Activated T-helper 17 cell treated with anti-CD3 and anti-CD28 coated beads, Interleukin-2, amount 50 U/mL, for 72 hours (primary cell): ENCODE measurements around the gene SNRPD2. TPM values are rescaled to one million over a fixed set of nuclear protein-coding genes. Genes with fewer than 3 reads are reported as not detected.
"Not testable (repeated sequence)": the region's sequence is repeated elsewhere in the genome, so short reads cannot be mapped to it uniquely, and the experiment has no call there.

ENCODE experiments used
- ATAC-seq: fragments of 150-1000 bp; cut with Tn5 transposase; replicated peaks from 2 replicates; pipeline ENCODE4 v1.10.0; 2021; ENCODE audit warnings: mild to moderate bottlenecking, moderate library complexity
- H3K27ac Mint-ChIP-seq: one replicate; pipeline ENCODE4 v1.8.0; 2022; ENCODE audit warnings: mixed read lengths
- H3K27me3 Mint-ChIP-seq: one replicate; pipeline ENCODE4 v1.8.0; 2022; ENCODE audit warnings: mixed read lengths
- H3K36me3 Mint-ChIP-seq: one replicate; pipeline ENCODE4 v1.8.0; 2022; ENCODE audit warnings: low read depth, mild to moderate bottlenecking, mixed read lengths
- H3K4me1 Mint-ChIP-seq: one replicate; pipeline ENCODE4 v1.8.0; 2022; ENCODE audit warnings: mixed read lengths
- H3K4me3 Mint-ChIP-seq: one replicate; pipeline ENCODE4 v1.8.0; 2022; ENCODE audit warnings: mild to moderate bottlenecking, mixed read lengths
- H3K9me3 Mint-ChIP-seq: one replicate; pipeline ENCODE4 v1.8.0; 2022; ENCODE audit warnings: mixed read lengths
- total RNA-seq, 2 donors: library from RNA; stranded (reverse); gene quantifications; one replicate each; pipeline ENCODE4 v1.2.3, GENCODE V29; 2022

The SNRPD2 gene
- total RNA-seq, result 100 to 1,000 TPM; 544 to 752 TPM

- Mint-ChIP-seq H3K4me3 (peak within 1 kb of the TSS; percentile 93), H3K9me3 (no peaks in the 10 kb centered on the region), H3K27ac (peak within 1 kb of the TSS; percentile 97), H3K36me3 (peaks cover 82% of the 10 kb centered on the region), H3K4me1 (peaks cover 5% of the 10 kb centered on the region), H3K27me3 (no peaks in the 10 kb centered on the region)
- ATAC-seq, result peak; percentile 65
Measured at GRCh38 chr19:45691516-45692186, at the start of gene SNRPD2. TSS of gene SNRPD2 (minus strand) at chr19:45691953. CDS start at chr19:45691888, 65 bp downstream.

GRCh38 chr19:45739498-45740439 lies 48.0 kb upstream of the SNRPD2 start:
- H3K27ac Mint-ChIP-seq, result no peak overlapping the region
- ATAC-seq, result no peak
- no peaks in the 10 kb centered on the region for H3K9me3 Mint-ChIP-seq
- H3K36me3 Mint-ChIP-seq, result no peaks in the 10 kb centered on the region
- H3K4me1 Mint-ChIP-seq, result no peaks in the 10 kb centered on the region
- no peak overlapping the region for H3K4me3 Mint-ChIP-seq
- peaks cover 6% of the 10 kb centered on the region for H3K27me3 Mint-ChIP-seq

- no peaks in the 10 kb centered on the region for H3K27me3 Mint-ChIP-seq
- H3K36me3 Mint-ChIP-seq, result peaks cover 10% of the 10 kb centered on the region
- no peak within 1 kb of the TSS for H3K4me3 Mint-ChIP-seq
- no peak for ATAC-seq
- H3K4me1 Mint-ChIP-seq, result peaks cover 12% of the 10 kb centered on the region
- no peak within 1 kb of the TSS for H3K27ac Mint-ChIP-seq
- no peaks in the 10 kb centered on the region for H3K9me3 Mint-ChIP-seq
Measured at GRCh38 chr19:45733160-45733810, 41.5 kb upstream of the SNRPD2 start, which contains the start of gene MEIOSIN. TSS of gene MEIOSIN (plus strand) at chr19:45733439. CDS start at chr19:45735377, 1,938 bp downstream.

- Mint-ChIP-seq H3K27ac (peak within 1 kb of the TSS; percentile 87), H3K4me1 (peaks cover 16% of the 10 kb centered on the region), H3K4me3 (peak within 1 kb of the TSS; percentile 99), H3K9me3 (no peaks in the 10 kb centered on the region), H3K36me3 (peaks cover 27% of the 10 kb centered on the region), H3K27me3 (no peaks in the 10 kb centered on the region)
- peak; percentile 99 for ATAC-seq
Measured at GRCh38 chr19:45730368-45731288, 38.9 kb upstream of the SNRPD2 start, which contains the start of gene FBXO46. TSS of gene FBXO46 (minus strand) at chr19:45730896. CDS start at chr19:45713495, 17,401 bp downstream.

GRCh38 chr19:45729800-45730290 lies 38.1 kb upstream of the SNRPD2 start:
- peaks cover 16% of the 10 kb centered on the region for H3K4me1 Mint-ChIP-seq
- H3K36me3 Mint-ChIP-seq, result peaks cover 30% of the 10 kb centered on the region
- peak overlapping the region; percentile 99 for H3K4me3 Mint-ChIP-seq
- H3K27me3 Mint-ChIP-seq, result no peaks in the 10 kb centered on the region
- no peaks in the 10 kb centered on the region for H3K9me3 Mint-ChIP-seq
- peak overlapping the region; percentile 87 for H3K27ac Mint-ChIP-seq
- ATAC-seq, result peak; percentile 37

- not testable (repeated sequence) for ATAC-seq, H3K9me3 Mint-ChIP-seq, H3K27me3 Mint-ChIP-seq, H3K27ac Mint-ChIP-seq
- Mint-ChIP-seq H3K36me3 (peaks cover 37% of the 10 kb centered on the region), H3K4me3 (peak overlapping the region; percentile 99), H3K4me1 (peaks cover 16% of the 10 kb centered on the region)
Measured at GRCh38 chr19:45728683-45729082, 36.9 kb upstream of the SNRPD2 start.

- H3K9me3 Mint-ChIP-seq, ATAC-seq, H3K27me3 Mint-ChIP-seq, H3K4me3 Mint-ChIP-seq: not testable (repeated sequence)
- Mint-ChIP-seq H3K27ac (peak overlapping the region; percentile 38), H3K36me3 (peaks cover 68% of the 10 kb centered on the region), H3K4me1 (peaks cover 22% of the 10 kb centered on the region)
Measured at GRCh38 chr19:45720065-45720464, 28.3 kb upstream of the SNRPD2 start.

- no peak for ATAC-seq
Measured at GRCh38 chr19:45717983-45718650, 26.4 kb upstream of the SNRPD2 start.

GRCh38 chr19:45717131-45717982 lies 25.6 kb upstream of the SNRPD2 start:
- H3K4me1 Mint-ChIP-seq, result peaks cover 22% of the 10 kb centered on the region
- H3K9me3 Mint-ChIP-seq, result no peaks in the 10 kb centered on the region
- ATAC-seq, result peak; percentile 98
- H3K36me3 Mint-ChIP-seq, result peaks cover 55% of the 10 kb centered on the region
- peak overlapping the region; percentile 88 for H3K27ac Mint-ChIP-seq
- peak overlapping the region; percentile 84 for H3K4me3 Mint-ChIP-seq
- no peaks in the 10 kb centered on the region for H3K27me3 Mint-ChIP-seq

More at GRCh38 chr19:45717983-45718650, 26.4 kb upstream of the SNRPD2 start:
- Mint-ChIP-seq H3K9me3 (no peaks in the 10 kb centered on the region), H3K27me3 (no peaks in the 10 kb centered on the region), H3K36me3 (peaks cover 63% of the 10 kb centered on the region), H3K27ac (peak overlapping the region; percentile 88), H3K4me1 (peaks cover 22% of the 10 kb centered on the region), H3K4me3 (peak overlapping the region; percentile 84)

- no peak for ATAC-seq
- H3K27ac Mint-ChIP-seq, result peak overlapping the region; percentile 88
- peaks cover 22% of the 10 kb centered on the region for H3K4me1 Mint-ChIP-seq
- H3K4me3 Mint-ChIP-seq, result peak overlapping the region; percentile 84
- H3K9me3 Mint-ChIP-seq, result no peaks in the 10 kb centered on the region
- H3K27me3 Mint-ChIP-seq, result no peaks in the 10 kb centered on the region
- peaks cover 53% of the 10 kb centered on the region for H3K36me3 Mint-ChIP-seq
Measured at GRCh38 chr19:45716359-45717130, 24.8 kb upstream of the SNRPD2 start.

GRCh38 chr19:45715139-45715538 lies 23.4 kb upstream of the SNRPD2 start:
- no peaks in the 10 kb centered on the region for H3K27me3 Mint-ChIP-seq
- peaks cover 56% of the 10 kb centered on the region for H3K36me3 Mint-ChIP-seq
- no peak for ATAC-seq
- no peak overlapping the region for H3K27ac Mint-ChIP-seq
- H3K4me1 Mint-ChIP-seq, result peaks cover 28% of the 10 kb centered on the region
- H3K4me3 Mint-ChIP-seq, result peak overlapping the region; percentile 84
- no peaks in the 10 kb centered on the region for H3K9me3 Mint-ChIP-seq

- H3K4me3 Mint-ChIP-seq, result no peak overlapping the region
- H3K4me1 Mint-ChIP-seq, result peaks cover 17% of the 10 kb centered on the region
Measured at GRCh38 chr19:45713141-45713540, 21.4 kb upstream of the SNRPD2 start.

More at GRCh38 chr19:45713141-45713540, 21.4 kb upstream of the SNRPD2 start:
- ATAC-seq, result no peak
- Mint-ChIP-seq H3K36me3 (peaks cover 57% of the 10 kb centered on the region), H3K9me3 (no peaks in the 10 kb centered on the region), H3K27me3 (no peaks in the 10 kb centered on the region), H3K27ac (no peak overlapping the region)
